NCI-H774 (cell line): ENCODE measurements around the gene TCEA2.
"Not testable (repeated sequence)": the region's sequence is repeated elsewhere in the genome, so short reads cannot be mapped to it uniquely, and the experiment has no call there.

Source experiments
- DNase-seq: peaks from one replicate; lab custom pipeline; 2025; lab: John Stamatoyannopoulos, UW

TCEA2 gene

DNA sequence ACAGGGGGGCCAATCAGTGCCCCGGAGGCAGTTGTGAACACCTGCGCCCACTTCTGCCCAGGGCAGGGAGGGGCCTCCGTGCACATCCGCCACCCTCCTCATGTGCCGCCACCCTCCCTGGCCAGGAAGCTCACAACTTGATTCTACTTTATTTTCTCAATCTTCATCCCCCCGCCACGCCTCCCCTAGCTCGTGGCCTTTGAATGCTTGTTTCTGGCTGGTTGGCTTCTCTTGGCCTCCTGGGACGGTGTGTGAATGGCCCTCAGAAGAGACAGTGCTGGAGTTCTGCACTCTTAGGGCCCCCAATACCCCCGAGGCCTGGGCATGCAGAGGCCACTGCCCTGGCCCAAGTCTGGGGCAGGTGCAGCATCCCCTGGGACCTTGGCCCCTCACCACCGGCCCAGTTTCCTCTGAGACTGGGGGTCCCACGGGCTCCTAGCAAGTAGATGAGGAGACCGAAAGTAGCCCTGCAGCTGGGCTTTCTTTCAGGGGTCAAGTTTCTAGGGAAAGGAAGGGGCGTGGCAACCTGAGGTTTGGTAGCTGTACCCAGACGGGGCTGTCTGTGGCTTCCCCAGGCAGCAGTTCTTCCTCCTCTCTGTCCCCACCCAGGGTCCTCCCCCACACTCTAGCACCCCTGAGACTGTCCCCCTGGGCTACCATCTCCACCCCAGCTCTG, 15.0 kb downstream of the TCEA2 start:
- DNase-seq: no peak

DNA sequence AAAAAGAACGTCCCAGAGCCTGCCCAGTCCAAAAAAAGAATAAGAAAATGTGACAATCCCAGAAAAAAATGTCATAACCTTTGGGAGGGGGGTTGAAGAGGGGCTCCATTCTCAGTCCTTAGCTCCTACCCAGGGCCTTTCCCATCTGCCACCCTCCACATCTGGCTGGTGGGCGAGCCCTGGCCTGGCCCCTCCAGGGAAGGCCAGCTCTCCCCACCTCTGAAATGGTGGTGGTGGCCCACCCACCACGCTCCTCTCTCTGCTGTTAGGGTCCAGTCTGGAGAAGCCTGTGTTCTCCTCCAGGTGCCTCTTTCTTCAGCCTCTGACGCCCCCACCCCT, 15.9 kb downstream of the TCEA2 start:
- no peak for DNase-seq

DNA sequence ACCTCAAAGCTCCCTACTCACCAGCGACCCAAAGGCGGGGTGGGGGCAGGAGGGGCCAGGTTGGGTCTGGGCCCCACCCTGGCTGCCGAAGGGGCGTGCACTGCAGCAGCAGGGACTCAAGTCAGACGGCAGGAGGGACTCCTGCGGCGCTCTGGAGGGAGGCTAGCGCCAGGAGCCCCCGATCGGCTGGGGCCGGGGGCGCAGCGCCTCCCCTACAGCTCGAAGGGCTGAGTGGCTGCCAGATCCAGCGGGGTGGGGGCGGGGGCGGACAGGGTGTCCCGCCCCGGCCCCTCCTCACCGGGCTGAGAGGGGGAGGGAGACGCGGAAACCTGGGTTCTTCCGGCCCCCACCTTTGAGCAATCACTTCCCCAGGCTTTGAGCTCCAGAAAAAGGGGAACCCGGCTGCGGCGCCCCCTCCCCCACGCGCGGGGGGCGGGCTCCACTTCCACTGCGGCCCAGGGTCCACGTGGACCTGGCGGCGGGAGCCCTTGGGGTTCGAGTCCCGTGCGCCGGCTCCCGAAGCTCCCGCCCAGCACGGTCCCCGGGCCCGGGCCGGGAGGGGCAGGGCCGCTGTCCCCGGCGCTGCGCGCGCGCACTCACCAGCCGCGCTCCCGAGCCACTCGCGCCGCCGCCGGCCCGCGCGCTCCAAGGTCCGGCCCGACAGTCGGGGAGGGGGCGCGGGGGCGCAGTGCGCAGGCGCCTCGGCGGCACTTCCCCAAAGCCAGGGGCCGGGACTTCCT, 16.4 kb downstream of the TCEA2 start, which contains the start of gene RGS19:
Gene RGS19 (minus strand): TSS at position 246 of the 740 bp plus-strand sequence. CDS start 2,632 bp downstream, outside the sequence.
- peak; percentile 59 for DNase-seq

DNA sequence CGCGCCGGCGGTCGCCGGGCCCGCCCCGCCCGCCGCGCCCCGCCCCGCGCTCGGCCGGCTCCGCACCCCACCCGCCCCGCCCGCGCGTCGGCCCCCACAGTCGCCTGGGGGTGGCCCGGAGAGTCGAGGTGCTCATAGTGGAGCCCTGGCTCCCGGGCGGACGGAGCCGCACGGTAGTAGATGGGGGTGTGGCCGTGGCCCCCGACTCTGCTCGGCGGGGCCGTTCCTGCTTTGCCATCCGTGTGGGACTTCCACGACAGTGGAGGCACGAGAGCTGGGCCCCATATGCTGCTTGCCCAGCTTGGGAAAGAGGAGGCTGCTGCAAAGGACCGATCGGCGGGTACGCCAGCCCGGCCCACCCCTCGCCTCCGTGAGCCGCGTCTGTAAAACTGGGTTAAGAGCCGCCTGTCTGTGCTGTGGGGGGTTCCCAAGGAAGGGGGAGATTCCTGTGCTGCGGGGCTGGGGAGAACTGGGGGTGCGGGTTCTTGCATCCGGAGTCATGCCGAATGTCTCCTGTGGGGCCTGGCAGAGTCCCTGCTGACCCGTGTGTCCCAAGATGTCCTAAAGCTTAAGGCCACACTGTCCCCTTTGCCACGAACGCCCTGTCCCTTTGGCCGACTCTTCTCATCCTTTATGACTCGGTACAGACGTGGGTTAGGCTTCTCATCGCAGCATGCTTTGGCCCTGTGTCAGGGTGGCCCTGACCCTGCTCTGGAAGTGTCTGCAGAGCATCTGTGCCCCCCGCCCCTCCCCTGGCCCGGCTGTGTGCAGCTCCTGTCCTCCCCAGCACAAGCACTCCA, 17.2 kb downstream of the TCEA2 start, which contains the start of gene OPRL1:
Gene OPRL1 (plus strand): TSS at position 70 of the 800 bp plus-strand sequence. CDS start 12,639 bp downstream, outside the sequence.
- DNase-seq: no peak

DNA sequence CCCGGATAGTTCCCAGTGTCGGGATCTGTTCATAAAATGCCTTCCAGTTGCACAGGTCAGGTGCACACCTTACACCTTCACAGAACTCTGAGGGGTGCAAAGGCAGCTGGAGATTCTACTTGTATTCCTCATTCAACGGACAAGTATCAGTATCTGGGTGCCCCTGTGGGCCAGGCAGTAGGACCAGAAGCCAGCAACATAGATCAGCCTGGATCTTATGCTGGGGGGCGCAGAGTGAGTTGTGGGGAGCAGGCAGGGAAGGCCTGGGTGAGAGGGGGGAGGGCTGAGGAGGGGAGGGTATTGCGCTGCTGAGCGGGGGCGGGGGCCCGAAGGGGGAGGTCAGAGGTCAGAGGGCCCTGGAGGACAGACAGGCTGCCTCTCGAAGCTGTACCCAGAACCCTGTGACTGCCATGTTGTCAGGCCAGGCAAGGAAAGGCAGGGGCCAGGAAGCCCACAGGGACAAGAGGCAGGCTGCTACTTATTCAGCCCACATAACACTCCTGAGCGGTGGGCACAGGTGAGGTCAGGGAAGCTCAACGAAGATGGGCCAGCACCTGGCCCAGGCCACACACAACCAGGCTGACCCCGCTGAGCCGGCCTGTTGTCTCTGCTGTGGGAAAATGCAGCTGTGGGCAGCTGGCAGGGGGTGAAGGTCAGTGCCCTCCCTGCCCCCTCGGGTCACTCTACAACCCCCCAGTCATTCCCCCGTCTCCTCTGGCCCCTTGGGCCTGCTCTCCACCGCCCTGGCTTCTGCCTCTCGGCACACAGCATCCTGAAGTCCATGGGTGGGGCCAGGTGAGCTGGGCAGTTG, 18.0 kb downstream of the TCEA2 start:
- DNase-seq: no peak

DNA sequence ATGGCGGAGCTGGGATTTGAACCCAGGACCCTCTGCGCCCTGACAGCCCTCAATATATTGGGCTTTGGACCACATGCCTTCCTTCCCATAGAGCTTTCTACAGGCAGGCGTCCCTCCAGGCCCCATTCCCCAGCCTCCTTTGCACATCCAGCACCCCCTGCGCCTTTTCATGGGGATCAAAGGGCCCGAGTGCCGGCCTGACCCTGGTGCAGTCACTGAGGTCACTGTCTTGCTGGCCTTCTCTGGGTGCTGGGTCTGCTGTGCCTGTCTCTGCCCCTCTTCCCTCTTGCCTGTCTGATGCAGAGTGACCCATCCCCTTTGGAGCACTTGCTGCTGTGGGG, 18.6 kb downstream of the TCEA2 start:
- DNase-seq: no peak

DNA sequence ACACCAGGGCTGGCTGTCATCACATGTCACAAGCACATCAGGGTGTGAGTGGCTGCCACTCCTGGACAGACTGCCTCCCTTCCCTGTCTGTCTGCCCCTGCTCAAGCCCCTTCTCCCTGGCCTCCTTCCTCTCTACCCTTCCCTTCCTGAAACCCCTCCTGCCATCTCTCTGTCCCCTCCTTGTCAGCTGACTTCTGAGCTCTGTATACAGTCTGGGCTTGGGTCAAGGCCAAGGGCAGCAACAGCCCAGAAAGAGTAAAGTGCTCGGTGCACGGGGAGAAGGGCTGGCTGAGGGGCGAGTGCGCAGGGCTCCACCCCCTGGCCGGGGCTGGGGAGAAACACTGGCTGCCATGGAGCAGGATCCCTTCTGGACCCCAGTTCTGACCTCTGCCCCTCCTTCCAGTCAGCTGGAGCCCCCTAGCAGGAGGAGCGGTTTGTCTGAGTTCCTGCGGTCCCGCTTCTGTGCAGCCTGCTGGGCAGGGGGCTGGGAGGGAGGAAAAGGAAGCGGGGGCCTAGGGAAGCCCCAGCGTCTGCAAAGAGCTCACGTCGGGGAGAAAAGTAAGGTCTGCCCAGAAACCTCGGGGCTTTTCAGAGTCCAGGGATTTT, 19.2 kb downstream of the TCEA2 start:
- DNase-seq: no peak

DNA sequence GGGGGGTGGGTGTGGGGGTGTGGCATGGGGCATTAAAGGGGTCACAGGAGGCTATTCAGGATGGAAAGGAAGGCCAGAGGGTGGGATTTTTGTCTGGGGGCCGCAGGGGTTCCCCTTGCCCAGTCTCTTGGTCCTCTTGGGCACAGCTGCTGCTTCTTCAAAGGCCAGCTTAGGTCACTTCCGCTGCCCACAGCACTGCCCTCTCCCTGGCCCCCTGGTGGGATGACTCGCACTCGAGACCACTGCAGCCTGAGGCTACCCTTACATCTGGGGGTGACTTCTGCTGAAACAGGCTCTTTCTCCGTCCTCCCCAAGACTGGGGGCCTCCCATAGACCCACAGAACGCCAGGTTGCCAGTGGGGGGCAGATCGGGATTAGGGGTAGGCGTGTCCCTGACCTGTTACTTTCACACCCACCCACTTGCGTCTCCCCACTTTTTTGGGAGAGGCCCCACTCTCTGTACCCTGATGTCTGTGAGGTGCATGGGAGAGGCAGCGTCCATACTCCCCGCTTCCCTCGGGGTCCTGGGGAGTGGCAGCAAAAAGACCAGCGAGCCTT, 19.9 kb downstream of the TCEA2 start:
- DNase-seq: no peak

DNA sequence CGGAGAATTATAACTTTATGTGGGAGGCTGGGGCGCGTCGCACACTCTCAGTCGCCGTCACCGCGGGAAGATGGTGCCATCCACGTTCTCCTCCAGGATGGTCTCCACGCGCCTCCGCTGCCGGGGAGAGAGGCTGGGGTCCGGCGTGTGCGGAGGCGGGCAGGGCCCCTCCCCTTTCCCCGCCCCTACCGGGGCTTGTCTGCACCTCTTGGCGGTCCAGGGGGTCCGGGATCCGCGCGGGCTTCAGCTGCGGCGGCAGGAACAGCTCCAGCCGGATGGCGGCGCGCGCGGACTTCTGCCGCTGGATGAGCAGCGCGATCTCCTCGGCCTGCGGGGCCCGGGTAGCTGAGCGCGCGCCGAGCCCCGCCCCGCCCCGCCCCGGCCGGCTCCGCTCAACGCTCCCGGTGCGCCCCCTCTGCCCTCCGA, 20.4 kb downstream of the TCEA2 start:
- DNase-seq: peak; percentile 71

DNA sequence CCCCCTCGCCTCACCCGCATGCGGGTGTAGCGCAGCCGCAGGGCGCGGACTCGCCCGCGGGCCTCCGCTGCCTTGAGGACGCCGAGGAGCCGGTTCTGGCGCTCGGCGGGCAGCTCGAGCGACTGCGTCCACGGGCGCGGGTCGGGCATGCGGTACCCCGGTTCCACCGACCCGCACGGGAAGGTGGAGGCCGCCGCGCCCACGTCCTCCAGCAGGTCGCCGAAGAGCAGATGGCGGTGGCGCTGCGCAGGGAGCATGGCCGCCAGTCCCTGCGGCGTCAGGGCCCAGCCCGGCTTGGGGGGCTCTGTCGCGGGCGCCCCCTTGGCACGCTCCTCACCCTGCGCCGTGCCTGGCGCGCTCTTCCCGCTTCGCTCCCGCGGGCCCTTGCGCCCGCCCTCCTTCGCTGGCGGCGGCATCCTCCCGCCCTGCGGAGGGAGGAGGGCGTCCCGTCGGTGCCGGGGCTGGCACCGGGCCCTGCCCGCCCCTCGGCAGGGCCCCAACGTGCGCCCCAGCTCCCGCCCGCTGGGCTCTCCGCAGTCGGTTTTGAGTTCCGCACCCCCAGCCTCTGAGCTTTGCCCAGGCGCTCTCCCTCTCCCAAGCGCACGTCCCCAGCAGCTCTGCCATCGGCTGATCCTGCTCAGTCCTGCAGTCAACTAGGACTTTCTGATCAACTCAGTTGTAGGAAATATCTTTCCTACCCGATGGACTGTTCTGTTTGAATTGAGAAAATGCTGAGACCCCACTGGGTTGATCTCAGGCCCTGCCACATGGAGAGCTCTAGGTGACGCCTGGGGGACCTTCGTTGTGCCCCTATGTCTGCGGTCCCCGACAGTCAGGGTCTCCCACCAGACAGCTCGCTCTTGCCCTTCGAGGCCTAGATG, 21.0 kb downstream of the TCEA2 start, which contains the start of gene LKAAEAR1:
Gene LKAAEAR1 (minus strand): TSS at position 595 of the 881 bp plus-strand sequence. CDS start 179 bp downstream, at position 416.
- no peak for DNase-seq

DNA sequence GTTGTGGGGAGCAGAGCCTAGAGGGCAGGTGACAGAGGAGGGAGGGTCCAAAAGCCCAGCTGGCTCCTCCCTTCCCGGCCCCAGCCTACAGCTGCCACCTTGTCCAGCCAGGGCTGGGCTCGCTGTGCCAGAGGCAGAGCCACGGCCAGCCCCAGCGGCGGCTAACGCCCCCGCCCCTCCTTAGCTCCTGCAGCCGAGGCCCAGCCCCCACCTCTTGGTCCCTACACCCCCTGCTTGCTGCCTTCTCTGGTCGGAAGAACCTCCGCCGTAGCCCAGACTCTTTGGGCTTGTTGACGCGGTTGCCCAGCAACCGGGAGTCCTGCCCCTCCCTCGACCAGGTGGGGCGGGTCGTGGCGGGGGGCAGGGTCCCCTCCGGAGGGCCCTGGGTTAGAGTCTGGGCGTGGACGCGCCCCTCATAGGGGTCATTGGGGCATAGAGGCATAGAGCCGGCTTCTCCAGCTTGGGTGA, 21.7 kb downstream of the TCEA2 start:
- no peak for DNase-seq

DNA sequence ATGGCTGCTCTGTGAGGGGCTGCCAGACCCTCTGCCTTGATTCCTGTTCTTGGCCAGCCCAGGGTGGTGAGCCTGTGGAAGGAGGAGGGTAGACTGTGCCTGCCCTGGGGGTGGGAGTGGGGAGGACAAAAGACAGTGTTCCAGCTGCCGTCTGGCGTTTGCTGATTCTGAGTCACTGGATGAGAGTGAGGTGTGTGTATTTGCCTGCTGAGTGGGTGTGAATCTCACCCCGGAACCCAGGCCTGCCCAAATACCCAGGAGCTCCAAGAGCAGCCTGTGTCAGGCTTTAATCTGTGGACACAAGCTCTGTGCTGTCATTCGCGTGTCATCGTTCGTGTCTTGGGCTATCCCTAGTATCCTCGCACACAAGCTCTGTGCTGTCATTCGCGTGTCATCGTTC, 23.8 kb downstream of the TCEA2 start:
- DNase-seq: no peak

DNA sequence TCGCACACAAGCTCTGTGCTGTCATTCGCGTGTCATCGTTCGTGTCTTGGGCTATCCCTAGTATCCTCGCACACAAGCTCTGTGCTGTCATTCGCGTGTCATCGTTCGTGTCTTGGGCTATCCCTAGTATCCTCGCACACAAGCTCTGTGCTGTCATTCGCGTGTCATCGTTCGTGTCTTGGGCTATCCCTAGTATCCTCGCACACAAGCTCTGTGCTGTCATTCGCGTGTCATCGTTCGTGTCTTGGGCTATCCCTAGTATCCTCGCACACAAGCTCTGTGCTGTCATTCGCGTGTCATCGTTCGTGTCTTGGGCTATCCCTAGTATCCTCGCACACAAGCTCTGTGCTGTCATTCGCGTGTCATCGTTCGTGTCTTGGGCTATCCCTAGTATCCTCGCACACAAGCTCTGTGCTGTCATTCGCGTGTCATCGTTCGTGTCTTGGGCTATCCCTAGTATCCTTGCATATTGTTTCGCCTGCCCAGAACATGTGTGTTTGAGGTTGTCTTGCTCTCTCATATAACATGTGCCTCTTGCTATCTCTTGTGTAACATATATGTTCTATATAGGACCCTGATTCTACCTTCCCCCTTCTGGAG, 24.3 kb downstream of the TCEA2 start:
- DNase-seq: not testable (repeated sequence)

DNA sequence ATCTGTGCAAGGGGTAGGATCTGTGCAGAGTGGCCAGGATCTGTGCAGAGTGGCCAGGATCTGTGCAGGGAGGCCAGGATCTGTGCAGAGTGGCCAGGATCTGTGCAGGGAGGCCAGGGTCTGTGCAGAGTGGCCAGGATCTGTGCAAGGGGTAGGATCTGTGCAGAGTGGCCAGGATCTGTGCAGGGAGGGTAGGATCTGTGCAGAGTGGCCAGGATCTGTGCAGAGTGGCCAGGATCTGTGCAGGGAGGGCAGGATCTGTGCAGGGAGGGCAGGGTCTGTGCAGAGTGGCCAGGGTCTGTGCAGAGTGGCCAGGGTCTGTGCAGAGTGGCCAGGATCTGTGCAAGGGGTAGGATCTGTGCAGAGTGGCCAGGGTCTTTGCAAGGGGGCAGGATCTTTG, 25.6 kb downstream of the TCEA2 start:
- not testable (repeated sequence) for DNase-seq

DNA sequence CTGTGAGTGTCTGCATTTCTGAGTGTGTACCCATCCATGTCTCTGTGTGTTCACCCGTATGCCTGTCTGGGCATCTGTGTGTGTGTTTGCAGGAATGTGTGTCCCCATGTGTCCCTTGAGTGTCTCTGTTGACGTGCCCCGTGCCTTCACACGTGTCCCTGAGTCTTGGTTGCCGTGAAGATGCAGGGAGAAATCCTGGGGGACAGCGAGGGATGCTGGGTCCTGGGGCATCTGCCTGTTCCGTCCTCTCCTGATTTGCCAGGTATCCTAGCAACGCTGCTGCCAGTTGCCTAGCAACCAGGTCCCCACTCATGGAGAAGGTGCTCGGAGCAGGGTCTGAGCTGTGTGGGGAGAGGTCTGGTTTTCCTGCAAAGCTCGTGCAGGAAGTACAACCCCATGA, 27.2 kb downstream of the TCEA2 start:
- DNase-seq: no peak

DNA sequence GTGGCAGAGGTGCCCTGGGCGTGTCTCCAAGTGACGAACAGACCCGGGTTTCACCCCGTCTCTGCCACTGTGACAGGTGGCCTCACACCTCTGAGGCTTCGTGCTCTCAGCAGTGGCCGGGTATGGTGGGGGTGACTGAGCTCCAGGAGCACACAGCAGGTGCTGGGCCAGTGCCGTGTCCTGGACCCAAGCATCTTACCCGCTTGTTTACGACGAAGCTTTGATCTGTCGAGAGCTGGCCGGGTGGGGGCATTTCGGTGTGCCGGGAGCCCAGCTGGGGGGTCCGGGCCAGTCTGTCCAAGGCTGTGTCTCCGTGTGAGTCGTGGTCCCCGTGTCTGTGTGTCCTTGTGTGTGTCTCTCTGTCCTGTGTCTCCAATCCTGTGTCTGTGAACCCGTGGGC, 28.3 kb downstream of the TCEA2 start:
- no peak for DNase-seq

DNA sequence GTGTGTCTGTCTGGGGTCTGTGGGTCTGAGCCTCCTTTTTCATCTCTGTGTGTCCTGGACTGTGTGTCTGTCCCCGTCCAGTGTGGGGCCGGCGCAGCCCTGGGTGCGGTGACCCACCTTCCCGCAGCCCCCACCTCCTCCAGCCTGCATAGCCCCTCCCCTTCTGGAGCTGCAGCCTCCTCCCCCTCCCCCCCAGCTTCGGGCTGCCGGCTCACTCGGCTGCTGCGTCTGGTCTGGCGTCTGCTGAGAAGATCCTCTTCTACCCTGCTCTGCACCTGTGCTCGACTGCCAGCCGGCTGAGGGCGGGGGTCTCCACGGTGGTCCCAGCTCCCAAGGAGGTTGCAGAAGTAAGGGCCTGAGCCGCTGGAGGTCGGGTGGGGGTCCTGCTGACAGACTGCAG, 28.8 kb downstream of the TCEA2 start:
- no peak for DNase-seq

DNA sequence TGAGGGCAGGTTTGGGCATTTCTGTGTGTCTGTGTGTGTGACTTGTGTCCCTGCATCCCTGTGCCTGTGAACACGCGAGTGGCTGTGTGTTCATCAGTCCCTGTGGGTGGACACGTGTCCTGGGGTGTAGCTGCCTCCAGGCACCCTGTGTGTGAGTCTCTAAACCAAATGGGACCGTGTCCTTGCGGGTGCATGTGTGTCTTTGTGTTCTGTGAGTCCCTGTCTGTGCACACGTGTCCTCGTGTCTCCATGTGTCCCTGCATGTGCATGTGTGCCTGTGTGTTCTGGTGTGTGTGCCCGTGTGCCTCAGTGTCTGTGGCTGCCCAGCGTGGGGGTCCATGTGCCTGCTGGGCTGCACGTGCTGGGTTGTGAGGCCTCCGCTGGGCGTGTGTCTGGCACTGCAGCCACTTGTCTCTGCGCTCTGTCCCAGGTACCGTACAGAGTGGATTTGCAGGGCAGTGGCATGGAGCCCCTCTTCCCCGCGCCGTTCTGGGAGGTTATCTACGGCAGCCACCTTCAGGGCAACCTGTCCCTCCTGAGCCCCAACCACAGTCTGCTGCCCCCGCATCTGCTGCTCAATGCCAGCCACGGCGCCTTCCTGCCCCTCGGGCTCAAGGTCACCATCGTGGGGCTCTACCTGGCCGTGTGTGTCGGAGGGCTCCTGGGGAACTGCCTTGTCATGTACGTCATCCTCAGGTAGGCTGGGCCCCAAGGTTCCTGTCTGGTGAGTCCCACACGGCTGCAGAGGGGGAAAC, 29.4 kb downstream of the TCEA2 start:
- DNase-seq: no peak

DNA sequence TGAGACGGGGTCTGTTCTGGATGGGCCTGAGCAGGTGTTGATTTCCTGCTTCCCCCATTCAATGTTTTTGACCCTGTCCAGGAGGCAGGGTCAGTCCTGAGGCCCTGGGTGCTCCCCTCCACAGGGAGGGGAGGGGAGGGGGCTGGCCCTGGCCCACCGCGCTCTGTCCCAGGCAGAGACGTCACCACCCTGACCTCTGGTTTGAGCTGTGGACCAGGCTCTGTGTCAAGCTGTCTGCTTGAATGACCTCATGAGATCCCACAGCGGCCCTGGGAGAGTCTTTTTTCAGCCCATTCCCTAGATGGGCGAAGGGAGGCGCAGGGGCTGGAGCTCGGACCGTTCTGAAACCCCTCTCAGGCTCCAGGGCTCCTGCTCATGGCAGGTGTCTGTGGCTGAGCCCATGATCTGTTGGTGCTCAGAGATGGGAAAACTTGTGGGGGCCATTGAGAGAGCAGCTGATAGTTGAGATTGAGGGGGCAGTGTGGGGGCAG, 30.1 kb downstream of the TCEA2 start:
- DNase-seq: no peak
